Smooth muscle cell of the brain vasculature (primary cell): Measurements from ENCODE around the gene CTAG1A.
"Not testable (repeated sequence)": the region's sequence is repeated elsewhere in the genome, so short reads cannot be mapped to it uniquely, and the experiment has no call there.

Source experiments
- DNase-seq: peaks from one replicate; pipeline ENCODE4 v3.0.0-alpha.2; 2012; ENCODE audit warnings: low read depth, low spot score

The CTAG1A gene

DNA sequence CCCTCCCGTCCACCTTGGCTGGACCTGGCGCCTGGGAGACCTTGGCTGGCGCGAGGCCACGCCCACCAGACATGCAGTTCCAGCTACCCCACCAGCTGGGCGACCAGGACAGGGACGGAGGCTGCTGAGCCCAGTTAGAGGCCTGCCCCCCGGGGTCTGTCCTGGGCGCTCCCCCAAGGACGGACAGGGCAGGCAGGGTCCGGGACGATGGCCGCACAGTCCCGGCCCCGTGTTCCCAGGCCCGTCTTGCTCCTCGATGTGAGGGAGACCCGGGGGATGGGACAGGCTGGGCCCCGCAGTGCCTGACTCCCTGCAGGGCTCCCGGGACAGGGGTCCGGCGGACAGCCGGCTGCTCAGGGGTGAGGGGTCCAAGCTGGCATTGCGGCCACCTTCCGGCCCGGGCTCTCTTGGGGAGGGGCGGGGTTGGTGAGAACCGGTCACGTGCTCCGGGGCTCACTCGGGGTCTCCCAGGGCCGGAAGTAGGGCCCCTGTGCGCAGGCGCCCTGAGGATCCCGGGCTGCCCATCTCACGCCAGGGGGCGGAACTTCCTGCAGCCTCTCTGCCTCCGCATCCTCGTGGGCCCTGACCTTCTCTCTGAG lies at the start of gene CTAG1A:
Gene CTAG1A (plus strand): TSS at position 549 of the 599 bp plus-strand sequence. CDS start 74 bp downstream, outside the sequence.
- not testable (repeated sequence) for DNase-seq

GRCh38 chrX:154535892-154536291 lies 49.0 kb upstream of the CTAG1A start:
- DNase-seq = no peak

GRCh38 chrX:154539077-154539476 lies 45.9 kb upstream of the CTAG1A start:
- no peak for DNase-seq

DNA sequence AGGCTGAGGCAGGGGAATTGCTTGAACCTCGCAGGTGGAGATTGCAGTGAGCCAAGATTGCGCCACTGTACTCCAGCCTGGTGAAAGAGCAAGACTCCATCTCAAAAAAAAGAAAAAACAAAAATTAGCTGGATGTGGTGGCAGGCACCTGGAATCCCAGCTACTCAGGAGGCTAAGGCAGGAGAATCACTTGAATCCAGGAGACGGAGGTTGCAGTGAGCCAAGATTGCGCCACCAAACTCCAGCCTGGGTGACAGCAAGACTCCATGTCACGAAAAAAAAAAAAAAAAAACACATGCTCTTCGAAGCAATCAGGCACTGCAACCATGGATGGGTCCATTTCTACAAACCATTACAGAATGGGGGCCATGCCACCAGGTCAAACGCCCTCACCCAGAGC lies 44.6 kb upstream of the CTAG1A start:
- not testable (repeated sequence) for DNase-seq

DNA sequence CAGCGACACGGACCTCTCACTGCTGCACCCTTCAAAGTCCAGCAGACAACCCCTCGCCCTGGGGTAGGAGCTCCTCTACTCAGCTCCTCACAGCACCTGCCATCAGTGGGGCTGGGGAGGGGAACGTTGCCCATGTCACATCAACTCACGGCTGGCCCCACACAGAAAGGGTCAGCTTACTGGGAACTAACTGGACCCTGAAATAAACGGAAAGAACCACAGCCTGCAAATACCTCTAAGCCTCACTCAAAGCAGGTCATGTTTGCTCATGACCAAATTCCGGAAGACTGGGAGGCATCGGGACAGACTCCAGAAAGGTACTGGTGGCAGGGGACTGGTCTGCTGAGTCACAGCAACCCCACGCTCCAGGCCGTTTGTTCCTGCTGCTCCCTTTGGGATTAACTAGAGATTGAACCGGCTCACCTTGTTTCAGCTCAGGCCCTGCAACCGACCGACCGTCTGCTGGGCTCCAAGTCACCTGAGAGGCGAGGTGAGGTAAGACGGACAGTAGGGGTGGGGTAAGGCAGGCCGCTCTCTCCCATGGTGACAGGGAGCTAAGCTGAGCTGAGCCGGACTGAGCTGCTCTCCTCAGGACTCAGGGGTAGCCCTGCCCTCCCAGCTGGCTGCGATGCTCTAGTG lies 43.9 kb upstream of the CTAG1A start:
- DNase-seq = no peak

DNA sequence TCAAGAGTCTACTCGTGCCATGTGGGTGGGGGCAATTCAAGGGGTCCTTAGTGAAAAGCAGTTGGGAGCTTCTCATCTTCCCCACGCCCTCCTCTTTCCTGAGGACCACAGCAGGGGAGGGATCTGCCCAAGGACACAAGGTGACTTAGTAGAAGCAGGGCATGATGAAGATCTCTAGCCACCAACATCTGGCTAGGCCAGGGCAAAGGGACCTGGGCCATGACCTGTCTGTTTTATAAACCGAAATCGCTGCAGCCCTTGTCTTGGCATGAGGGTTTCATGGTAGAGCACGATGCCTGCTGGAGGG lies 43.4 kb upstream of the CTAG1A start:
- no peak for DNase-seq

- DNase-seq = peak; percentile 79
These were observed 42.8 kb upstream of the CTAG1A start for GRCh38 chrX:154541896-154542722.

GRCh38 chrX:154542723-154543424 lies 42.1 kb upstream of the CTAG1A start:
- DNase-seq = no peak

- DNase-seq = no peak
These were observed 39.2 kb upstream of the CTAG1A start for GRCh38 chrX:154545673-154546274.

DNA sequence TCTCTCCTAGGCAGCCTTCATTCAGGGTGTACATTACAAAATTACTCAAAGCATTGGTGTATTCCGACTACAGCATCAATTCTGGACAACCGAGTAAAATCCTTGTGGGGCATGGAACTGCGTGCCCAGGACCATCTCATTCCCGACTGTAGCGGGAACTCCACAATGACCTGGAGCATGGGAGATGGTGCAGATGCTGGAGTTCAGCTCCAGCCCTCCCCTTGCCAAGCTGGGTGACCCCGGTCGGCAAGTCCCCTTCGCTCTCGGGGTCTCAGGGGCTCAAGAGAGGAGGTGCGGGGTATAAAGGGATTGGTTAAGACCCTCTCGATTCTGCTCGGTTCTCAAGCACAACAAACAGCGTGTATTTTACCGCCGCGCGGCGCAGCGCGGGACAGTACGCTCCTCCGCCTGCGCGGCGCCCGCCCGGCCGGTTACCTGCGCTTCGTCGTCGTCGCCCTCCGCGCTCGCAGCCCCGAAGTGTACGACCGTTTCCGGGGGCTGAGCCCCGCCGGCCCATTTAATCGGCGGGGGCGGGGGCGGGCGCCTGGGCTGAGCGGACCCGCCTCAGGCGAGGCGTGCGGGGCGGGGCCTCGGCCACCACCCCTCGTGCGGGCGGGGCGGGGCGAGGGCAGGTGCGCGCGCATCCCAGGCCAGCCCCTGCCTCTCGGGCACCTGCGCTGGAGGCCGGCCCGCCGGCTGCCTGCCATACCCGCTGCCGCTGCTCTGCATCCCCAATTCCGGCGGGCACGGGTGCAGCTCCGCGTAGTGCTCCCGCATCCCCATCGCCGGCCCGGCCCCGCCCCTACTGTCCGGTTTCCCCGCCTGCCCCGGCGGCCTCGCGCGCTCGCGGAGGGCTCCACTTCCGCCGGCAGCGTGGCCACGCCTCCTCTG lies 38.3 kb upstream of the CTAG1A start, which contains the start of gene G6PD:
Gene G6PD (minus strand): TSS at position 493 of the 891 bp plus-strand sequence. CDS start 691 bp downstream, outside the sequence.
- no peak for DNase-seq

- DNase-seq = peak; percentile 70
These were observed 37.5 kb upstream of the CTAG1A start, which contains the start of gene IKBKG for GRCh38 chrX:154547245-154548027. Gene IKBKG (plus strand): TSS chrX:154547620. CDS start chrX:154552003, 4,383 bp downstream.

DNA sequence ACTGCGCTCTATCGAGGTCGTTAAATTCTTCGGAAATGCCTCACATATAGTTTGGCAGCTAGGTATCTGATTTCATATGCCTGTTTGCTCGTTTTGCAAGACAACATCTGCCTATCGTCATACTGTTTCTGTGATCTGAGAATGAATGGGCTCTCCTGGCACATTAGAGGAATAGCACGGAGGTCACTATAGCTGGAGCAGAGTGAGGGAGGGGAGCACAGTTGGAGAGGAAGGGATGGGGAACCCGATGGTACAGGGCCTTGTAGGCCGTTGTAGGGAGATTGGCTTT lies 37.0 kb upstream of the CTAG1A start:
- no peak for DNase-seq

DNA sequence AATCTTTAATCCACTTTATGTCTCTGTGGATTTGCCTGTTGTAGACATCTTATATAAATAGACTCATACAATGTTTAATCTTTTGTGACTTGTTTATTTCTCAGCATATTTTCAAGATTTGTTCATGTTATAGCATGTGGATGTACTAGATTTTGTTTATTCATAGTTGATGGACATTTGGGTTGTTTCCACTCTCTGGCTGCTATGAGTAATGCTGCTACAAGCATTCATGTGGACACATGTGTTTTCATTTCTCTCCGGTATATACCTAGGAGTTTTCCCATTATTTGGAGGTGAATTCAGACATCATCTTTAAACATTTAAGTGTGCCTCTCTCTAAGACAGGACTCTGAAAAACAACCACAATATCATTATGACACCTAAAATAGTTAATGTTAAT lies 35.2 kb upstream of the CTAG1A start:
- no peak for DNase-seq

DNA sequence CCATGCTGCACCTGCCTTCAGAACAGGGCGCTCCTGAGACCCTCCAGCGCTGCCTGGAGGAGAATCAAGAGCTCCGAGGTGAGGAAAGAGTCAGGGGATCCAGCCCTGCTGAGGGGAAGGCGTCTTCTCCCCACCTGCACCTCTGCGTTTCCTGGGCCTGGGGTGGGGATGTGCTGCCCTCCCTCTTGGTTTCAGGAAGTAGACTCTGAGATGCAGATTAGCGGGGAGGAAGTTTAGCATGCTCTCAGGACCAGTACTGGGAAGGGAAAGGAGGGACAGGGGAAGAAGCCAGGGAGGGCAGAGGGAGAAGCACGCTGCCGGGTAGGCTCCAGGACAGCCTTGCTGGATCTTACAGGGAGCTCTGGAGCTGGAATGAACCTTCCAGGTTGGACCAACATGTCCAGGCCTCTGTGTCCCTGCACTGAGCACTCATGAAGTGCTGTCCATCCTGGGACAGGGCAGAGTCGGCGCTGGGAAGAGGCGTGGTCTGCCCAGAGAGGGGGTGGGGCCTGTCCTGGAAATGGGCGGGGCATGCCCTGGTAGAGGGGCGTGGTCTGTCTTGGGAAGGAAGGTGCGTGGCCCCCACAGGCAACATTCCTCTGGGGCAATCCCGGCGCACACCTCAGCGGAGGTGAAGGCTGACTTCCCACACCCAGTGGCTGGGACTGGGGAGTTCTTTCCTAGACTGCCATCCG lies 32.7 kb upstream of the CTAG1A start:
- DNase-seq = not testable (repeated sequence)

- DNase-seq = not testable (repeated sequence)
These were observed 26.8 kb upstream of the CTAG1A start for GRCh38 chrX:154558060-154558690.

GRCh38 chrX:154558896-154559295 lies 26.0 kb upstream of the CTAG1A start:
- not testable (repeated sequence) for DNase-seq

DNA sequence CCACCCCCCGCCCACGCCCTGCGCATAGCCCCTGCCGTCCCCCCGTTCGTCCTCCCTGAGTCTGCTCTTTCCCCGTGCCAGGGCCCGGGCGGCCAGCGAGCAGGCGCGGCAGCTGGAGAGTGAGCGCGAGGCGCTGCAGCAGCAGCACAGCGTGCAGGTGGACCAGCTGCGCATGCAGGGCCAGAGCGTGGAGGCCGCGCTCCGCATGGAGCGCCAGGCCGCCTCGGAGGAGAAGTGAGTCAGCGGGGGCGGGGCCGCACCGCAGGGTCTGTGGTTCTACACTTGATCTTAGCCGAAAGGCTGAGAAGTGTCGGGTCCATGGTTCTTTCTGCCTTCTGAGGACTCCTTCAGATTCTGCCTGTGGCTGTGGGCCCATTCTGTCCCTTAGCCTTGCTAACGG lies 24.6 kb upstream of the CTAG1A start:
- DNase-seq = not testable (repeated sequence)

GRCh38 chrX:154562295-154562694 lies 22.6 kb upstream of the CTAG1A start:
- not testable (repeated sequence) for DNase-seq

- not testable (repeated sequence) for DNase-seq
These were observed 14.6 kb upstream of the CTAG1A start for GRCh38 chrX:154570361-154570760.
